ENCODE data around the gene SERPINE2.

The SERPINE2 gene

GRCh38 chr2:224042191-224042696, 3.2 kb upstream of the SERPINE2 start:
- no peak for DNase-seq

DNA sequence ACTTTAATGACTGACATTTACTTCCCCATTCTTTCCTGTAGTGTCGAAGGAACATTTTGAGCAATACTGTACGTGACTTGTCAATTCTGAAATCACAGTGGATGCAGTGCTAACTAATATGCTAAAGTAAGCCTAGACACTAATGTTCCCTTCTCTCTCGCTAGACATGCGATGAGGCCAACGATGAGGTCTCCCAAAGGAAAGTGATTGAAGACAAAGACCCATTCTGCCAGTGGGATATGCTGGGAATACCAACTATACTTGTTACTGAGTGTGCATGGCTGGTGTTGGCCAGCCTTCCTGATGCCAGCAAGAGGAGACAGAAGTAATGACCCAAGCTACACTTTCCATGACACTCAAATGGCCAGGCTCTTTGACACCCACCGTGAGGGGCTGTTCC, 2.5 kb upstream of the SERPINE2 start:
- no peak for DNase-seq

GRCh38 chr2:224040753-224041152, 1.7 kb upstream of the SERPINE2 start:
- DNase-seq, result no peak

DNA sequence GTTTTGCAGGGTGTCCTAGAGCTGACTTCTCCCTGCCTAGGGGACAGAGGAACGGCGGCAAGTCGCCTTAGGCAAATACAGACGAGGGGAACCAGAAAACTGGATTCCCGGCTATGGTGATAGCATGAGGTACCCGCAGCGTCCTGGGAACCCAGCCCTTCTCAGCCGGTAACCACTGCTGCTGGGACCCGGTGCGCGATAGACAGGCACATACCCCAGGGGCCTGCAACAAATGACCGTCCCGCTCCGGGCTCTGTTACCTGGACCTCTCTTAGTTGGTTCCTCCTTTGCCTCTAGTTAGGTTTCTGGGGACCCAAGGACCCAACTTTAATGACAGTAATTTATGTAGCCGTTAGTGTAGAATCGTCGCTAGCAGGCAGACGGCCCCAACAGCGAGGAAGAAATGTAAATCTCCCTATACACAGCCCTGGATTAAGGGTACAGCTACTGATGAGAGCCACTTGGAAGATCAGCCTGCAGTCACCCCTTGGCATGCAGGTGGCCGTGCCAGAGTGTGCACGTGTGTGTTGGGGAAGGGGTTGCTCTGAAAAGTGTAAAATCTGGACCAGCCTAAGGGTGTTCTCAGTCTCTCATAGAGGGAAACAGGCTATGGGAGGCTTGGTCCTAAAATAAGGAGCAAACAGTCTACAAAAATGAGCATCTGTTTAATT, 819 bp upstream of the SERPINE2 start:
- DNase-seq, result no peak

- DNase-seq, result no peak
Observed at GRCh38 chr2:224038830-224039079, 331 bp downstream of the SERPINE2 start.

GRCh38 chr2:224038049-224038829, 847 bp downstream of the SERPINE2 start:
- DNase-seq, result peak; percentile 67

- no peak for DNase-seq
Observed at GRCh38 chr2:224036731-224037361, 2.2 kb downstream of the SERPINE2 start.

- DNase-seq, result no peak
Observed at GRCh38 chr2:224034017-224034416, 5.1 kb downstream of the SERPINE2 start.

DNA sequence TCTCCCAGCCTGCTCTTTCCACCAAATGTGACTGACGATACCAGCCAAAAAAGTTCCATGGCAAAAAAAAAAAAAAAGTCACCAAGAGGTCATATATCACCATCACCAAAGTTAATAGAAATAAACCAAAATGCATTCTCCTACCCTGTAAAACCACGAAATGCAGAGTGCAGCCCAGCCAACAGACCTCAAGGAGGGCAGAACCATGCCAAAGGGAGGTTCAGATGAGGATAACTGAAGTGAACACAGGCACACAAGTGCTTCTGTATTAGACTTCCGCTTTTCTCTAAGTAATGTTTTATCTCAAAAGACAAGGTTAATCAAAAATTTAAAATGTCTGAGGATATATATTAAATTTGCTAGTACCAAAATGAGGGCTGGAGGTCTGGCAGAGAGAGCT, 5.5 kb downstream of the SERPINE2 start:
- no peak for DNase-seq

DNA sequence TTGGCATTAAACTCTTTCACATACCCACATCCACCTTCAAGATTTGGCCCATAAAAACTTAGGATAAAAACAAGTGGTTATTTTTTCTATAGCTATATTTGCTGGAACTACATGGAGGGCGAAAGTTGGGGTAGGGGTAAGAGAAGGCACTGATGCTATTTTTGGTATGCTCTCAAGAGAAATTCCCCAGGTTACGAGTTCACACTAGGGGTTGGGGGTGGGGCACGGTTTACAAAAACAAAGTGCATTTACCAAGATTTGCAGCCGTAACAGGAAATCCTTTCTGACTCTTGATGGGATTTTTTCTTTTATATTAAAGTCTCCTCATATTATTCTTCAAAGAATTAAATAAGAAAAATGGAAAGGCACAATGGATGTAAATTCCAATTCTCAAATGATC, 6.8 kb downstream of the SERPINE2 start:
- DNase-seq, result no peak

DNA sequence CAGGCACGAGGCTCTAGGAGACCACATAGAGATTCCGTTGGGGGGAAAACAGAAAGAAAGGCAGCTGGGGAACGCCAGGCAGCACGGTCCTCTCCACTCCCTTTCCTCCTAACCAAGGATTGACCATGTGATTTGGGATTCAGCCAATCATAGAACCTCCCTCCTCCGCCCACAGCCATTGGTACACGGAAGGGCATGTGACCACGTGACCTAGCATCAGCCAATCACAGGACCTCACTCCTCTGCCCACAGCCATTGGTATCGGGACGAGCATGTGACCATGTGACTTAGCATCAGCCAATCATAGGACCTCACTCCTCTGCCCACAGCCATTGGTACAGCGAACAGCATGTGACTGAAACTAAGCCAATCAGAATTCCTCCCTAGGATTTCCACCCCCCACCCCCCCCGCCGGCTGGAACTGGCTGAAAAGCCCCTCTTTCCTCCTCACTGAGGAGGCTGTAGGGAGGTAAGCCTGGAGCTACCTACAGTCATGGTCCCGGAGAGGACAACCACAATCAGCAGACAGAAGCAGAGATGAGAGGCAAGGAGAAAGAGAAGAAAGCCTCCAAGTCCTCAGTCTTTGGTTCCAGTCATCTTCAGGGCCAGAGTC, 7.6 kb downstream of the SERPINE2 start:
- DNase-seq, result no peak

DNA sequence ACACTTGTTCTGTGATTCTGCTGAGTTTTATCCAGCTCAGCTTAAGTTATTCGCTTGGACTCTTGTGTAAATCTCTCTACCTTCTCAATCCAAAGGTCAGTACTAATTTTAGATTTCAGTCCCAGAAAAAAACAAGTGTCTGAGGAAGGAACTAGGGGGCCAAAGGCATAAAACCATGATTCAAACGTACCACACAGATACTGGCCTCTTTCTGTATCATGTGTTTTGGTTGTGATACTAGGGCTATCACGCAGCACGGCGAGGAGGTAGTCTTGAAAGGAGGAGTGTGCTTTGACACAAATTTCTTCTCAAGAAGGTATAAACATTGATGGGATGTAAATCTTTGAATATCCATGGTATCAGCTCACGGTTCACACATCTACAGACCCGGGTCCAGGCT, 8.3 kb downstream of the SERPINE2 start:
- no peak for DNase-seq

DNA sequence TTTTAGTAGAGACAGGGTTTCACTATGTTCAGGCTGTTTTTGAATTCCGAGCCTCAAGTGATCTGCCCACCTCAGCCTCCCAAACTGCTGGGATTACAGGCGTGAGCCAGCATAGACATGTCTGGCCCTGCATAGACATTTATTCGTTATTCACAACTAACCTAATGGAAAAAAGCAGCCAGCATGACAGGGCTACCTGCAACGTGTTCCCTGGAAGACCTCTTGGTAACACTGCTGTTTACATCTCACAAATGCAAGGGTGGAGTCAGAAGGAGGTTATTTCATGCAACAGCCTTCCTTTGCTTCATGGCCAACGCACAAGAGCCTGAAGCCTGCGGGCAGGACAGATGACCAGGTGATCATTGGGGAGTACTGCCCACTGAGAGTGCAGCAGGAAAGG, 9.2 kb downstream of the SERPINE2 start:
- no peak for DNase-seq

- no peak for DNase-seq
Observed at GRCh38 chr2:224027931-224028330, 11.2 kb downstream of the SERPINE2 start.

- DNase-seq, result no peak
Observed at GRCh38 chr2:224027070-224027469, 12.0 kb downstream of the SERPINE2 start.

DNA sequence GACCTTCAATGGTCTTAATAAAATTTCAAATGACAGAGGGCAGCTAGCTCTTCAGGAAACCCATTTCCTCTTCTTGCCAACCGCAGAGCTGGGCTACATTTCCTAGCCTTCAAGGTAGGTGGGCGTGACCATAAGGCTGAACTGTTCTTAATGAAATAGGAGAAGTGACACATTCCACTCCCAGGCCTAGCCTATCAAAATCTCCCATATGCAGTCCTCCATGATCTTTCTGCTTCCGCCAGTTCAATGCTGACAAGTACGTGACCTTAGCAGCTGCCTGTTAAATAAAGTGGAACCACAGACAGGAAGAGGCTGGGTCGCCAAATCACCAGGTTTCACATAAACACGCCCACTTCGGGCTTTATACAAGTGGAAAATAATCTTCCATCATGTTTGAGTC, 13.2 kb downstream of the SERPINE2 start:
- DNase-seq, result peak; percentile 76

DNA sequence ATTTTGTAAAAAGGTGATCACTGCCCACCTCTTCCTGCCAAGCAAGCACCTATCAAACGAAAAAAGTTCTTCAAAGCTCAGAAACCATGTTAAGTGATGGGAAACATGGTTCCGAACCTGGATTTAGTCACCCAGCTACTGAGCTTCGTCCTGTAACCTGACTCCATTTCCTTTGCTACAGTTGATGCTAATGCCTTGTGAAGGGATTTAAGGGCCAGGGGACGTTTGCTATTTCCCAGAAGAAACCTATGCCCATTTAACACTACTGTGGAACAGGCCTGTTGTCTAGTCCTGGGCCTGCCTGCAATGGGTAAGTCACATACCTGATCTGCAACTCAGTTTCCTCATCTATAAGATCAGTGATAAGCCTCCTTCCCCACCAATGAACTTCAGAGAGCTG, 14.8 kb downstream of the SERPINE2 start:
- DNase-seq, result no peak

GRCh38 chr2:224023188-224023587, 15.9 kb downstream of the SERPINE2 start:
- DNase-seq, result no peak

GRCh38 chr2:224022486-224022885, 16.6 kb downstream of the SERPINE2 start:
- no peak for DNase-seq

DNA sequence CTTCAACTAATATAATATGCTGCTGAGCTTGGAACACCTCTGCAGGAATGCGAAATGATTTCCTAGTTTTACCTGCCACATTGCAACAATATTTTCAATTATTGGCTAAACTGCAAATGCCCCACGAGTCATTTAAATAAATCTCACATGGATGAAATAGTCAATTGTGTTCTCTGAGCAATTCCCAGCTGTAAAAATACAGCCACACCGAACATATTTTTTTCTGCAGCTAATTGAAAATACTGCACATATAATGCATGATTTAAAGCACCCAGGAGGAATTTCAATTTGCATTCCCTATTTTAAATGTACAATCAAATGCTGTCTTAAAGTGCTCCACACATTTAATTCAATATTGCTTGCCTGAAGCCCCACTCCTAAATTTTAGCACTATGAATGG, 18.6 kb downstream of the SERPINE2 start:
- no peak for DNase-seq

GRCh38 chr2:224017957-224018356, 21.1 kb downstream of the SERPINE2 start:
- DNase-seq, result no peak

GRCh38 chr2:224016963-224017362, 22.1 kb downstream of the SERPINE2 start:
- no peak for DNase-seq

GRCh38 chr2:224014336-224014735, 24.8 kb downstream of the SERPINE2 start:
- DNase-seq, result no peak

DNA sequence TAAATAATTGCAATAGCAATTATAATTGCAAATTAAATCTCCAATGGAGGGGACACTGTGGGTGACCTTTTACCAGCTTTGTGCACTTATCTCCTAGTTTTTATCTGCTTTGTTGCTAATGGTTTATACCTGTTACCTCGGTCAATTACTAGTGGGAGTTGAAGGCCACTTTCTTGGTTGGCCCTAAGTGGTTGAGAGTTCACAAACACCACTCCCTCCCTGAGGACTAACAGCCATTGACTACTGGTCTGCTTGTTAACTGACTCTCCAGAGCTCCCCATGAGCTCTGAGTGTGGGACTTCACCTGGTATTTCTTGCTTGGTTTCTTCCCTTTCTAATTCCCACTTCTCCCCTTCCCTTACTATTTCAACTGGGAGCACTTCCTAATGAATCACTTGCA, 27.2 kb downstream of the SERPINE2 start:
- no peak for DNase-seq

Data from activated CD4-positive, alpha-beta T cell treated with anti-CD3 and anti-CD28 coated beads for 48 hours (primary cell).